Measurements from ENCODE around the gene TOMM40.
"Not testable (repeated sequence)": the region's sequence is repeated elsewhere in the genome, so short reads cannot be mapped to it uniquely, and the experiment has no call there.

Gene TOMM40

DNA sequence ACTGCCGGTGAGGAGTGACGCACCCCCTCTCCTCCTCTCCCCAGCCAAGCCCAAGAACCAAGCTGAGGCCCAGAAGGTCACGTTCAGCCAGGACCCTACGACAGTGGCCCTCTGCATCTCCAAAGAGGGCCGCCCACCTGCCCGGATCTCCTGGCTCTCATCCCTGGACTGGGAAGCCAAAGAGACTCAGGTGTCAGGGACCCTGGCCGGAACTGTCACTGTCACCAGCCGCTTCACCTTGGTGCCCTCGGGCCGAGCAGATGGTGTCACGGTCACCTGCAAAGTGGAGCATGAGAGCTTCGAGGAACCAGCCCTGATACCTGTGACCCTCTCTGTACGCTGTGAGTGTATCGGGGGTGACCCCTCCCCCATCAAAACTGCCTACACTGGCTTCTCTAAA is 19.2 kb upstream of the TOMM40 start:
- DNase-seq (ENCODE audit: low read depth) = no peak

- DNase-seq (ENCODE audit: low read depth) = no peak
These were observed 18.4 kb upstream of the TOMM40 start for GRCh38 chr19:44872661-44873060.

DNA sequence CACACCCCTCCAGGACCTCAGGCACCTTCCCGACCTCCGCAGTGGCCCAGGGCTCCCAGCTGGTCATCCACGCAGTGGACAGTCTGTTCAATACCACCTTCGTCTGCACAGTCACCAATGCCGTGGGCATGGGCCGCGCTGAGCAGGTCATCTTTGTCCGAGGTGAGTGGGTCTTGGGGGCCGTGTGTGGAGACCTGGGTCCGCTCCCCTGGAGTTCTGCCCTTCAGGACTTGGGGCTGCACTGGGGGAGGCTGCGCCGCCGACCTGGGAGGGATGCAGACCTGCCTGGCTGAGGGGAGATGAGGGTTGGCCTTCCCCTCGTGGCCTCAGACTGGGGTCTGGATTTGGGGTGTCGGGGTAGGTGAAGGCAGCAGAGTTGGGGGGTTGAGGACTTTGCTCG is 16.7 kb upstream of the TOMM40 start:
- DNase-seq (ENCODE audit: low read depth) = no peak

DNA sequence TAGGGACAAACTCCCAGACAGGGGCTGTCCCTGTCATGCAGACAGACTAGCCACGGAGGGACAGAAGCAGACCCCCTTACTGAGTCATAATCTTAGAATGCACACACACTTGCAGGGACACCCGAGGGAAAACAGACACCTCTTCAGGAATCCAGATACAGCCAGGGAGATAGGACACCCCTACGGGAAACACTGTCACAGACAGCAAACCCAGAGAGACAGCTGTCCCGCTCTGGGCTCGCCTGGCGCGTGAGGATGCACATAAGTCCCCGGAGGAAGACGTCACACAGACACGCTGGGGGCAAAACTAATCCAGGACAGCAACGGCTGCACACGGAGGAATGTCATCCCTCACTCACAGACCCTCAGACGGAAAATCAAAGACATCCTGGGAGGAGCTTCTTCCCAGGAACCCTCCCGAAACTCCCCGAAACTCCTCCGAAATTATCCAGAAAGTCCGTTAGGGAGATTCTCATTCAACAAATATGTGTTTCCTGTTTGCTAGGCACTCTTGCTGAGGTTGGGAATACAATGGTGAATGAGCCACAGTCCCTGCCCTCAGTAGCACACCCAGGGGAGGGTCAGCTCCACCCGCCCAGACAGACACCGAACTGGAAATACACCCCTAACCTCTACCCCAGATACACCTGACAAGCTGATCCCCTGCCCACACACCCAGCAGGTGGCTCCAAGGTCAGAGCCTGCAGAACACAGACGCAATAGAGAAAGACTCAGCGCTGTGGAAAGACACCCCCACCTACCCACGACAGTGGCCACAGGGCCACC is 15.2 kb upstream of the TOMM40 start:
- no peak for DNase-seq (ENCODE audit: low read depth)

- DNase-seq (ENCODE audit: low read depth) = peak; percentile 33
These were observed 14.0 kb upstream of the TOMM40 start for GRCh38 chr19:44876930-44877535.

DNA sequence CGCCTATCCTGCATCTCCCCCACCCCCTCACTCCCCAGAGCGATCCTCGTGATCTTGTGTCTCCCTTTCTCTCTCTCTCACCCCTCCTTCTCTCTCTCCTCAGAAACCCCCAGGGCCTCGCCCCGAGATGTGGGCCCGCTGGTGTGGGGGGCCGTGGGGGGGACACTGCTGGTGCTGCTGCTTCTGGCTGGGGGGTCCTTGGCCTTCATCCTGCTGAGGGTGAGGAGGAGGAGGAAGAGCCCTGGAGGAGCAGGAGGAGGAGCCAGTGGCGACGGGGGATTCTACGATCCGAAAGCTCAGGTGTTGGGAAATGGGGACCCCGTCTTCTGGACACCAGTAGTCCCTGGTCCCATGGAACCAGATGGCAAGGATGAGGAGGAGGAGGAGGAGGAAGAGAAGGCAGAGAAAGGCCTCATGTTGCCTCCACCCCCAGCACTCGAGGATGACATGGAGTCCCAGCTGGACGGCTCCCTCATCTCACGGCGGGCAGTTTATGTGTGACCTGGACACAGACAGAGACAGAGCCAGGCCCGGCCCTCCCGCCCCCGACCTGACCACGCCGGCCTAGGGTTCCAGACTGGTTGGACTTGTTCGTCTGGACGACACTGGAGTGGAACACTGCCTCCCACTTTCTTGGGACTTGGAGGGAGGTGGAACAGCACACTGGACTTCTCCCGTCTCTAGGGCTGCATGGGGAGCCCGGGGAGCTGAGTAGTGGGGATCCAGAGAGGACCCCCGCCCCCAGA is 12.8 kb upstream of the TOMM40 start:
- no peak for DNase-seq (ENCODE audit: low read depth)

- DNase-seq (ENCODE audit: low read depth) = no peak
These were observed 11.6 kb upstream of the TOMM40 start for GRCh38 chr19:44879309-44880065.

GRCh38 chr19:44882063-44882462 is 9.0 kb upstream of the TOMM40 start:
- no peak for DNase-seq (ENCODE audit: low read depth)

- DNase-seq (ENCODE audit: low read depth) = not testable (repeated sequence)
These were observed 8.2 kb upstream of the TOMM40 start for GRCh38 chr19:44882619-44883397.

- DNase-seq (ENCODE audit: low read depth) = no peak
These were observed 7.1 kb upstream of the TOMM40 start for GRCh38 chr19:44883922-44884321.

DNA sequence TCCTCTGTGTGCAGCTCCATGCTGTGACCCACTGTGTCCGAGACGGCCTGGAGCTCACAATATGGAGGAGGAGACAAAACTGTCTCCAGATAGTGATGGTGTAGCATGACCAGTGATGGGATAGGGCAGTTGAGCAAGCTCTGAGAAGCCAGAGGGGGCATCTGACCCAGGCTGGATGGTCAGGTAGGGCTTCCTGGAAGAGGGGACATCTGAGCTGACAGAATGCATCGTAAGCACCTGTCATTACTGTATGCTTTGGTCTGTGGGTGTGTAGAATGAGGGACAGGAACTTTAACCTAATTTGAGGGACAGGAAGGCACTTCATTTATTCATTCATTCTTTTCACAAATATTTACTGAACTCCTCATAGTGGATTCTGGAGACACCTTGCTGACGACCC is 6.5 kb upstream of the TOMM40 start:
- DNase-seq (ENCODE audit: low read depth) = no peak

DNA sequence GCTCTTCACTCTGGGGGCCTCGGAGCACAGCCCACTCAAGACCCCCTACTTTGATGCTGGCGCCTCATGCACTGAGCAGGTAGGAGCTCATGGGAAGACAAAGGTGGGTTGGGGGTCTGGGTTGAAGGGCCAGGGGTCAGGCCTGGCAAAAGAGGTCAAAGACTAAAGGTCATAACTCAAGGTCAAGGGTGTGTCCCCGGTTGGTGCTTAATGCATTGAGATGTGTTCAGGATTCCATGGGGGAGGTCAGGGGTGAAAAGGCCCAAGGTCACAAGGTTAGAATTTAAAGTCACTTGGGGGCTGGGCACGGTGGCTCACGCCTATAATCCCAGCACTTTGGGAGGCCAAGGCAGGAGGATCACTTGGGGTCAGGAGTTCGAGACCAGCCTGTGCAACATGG is 4.9 kb upstream of the TOMM40 start:
- DNase-seq (ENCODE audit: low read depth) = no peak

DNA sequence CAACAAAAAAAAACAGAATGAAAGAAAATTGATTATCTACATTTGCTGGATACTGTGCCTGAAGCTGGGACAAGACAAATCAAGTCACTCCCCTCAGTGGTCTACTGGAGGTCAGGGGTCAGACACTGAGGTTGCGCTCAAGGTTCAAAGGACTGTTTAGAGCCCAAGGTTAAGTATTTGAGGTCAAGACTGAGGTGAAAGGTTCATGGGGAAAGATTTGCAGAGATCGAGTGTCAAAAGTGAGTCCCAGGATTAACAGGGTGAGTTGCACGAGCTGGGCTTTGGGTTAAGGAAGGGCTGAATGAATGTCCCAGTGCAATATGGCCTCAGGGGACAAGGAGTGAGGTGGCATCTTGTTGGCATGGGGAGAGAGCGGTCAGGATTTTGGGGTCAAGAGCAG is 3.4 kb upstream of the TOMM40 start:
- DNase-seq (ENCODE audit: low read depth) = no peak

- not testable (repeated sequence) for DNase-seq (ENCODE audit: low read depth)
These were observed 2.7 kb upstream of the TOMM40 start for GRCh38 chr19:44888335-44888734.

DNA sequence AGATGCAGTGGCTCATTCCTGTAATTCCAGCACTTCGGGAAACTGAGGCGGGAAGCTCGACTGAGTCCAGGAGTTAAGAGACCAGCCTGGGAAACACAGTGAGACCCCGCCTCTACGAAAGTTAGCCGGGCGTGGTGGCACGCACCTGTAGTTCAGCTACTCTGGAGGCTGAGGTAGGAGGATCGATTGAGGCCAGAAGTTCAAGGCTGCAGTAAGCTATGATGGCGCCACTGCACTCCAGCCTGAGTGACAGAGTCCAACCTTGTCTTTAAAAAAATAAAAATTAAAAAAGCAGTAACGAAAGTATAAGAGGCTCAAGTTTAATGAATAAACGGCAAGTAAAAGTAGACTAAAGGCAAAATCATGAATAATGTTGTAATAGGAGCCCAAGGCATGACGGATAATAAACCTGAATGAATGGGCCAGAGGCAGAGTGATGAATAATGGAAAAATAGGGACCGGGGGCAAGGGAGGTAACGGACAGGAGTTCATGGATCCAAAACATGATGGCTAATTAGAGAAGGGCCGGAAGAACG is 1.2 kb upstream of the TOMM40 start:
- DNase-seq (ENCODE audit: low read depth) = no peak

- DNase-seq (ENCODE audit: low read depth) = peak; percentile 100
These were observed 563 bp upstream of the TOMM40 start for GRCh38 chr19:44890366-44891015.

DNA sequence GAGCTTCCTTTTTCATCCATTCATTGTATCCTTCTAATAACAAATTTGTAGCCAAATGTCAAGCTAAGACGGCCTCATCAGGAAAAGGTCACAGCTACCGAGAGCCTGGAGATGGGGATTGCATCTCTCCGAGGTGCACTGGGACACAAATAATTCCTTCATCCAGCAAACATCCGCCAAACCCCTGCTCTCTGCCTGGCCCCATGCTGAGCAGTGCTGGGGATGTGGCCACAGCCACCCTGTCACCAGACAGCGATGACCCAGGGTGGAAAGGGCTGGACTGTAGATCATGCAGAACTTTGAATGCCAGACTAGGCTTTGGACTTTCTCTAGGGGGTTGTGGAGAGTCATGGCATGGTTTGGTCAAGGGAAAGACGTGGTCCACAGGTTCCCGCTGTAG is 1.9 kb downstream of the TOMM40 start:
- no peak for DNase-seq (ENCODE audit: low read depth)

DNA sequence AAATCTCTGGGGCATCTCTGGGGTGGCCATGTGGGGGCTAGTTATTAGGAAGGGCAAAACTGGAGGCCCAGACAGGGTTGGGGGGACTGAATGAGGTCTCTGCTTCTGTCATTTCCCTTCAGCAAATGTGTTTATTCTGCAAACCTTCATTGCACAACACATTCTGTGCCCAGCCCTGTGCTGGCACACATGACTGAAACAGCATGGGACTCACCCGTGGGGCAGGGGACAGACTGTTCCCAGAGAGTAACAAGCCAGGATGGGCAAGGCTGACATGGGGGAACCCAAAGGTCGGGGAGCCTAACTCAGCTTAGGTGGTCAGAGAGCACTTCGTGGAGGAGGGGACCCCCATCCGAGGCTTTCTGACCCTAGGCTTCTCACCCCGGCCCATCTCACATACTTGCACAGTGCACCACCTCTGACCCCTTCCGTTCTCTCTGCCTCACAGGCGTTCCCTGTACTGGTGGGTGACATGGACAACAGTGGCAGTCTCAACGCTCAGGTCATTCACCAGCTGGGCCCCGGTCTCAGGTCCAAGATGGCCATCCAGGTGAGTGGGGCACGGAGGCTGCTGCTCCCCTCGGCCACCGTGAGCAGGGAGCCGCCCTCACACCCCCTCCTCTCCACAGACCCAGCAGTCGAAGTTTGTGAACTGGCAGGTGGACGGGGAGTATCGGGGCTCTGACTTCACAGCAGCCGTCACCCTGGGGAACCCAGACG is 2.4 kb downstream of the TOMM40 start:
- no peak for DNase-seq (ENCODE audit: low read depth)

DNA sequence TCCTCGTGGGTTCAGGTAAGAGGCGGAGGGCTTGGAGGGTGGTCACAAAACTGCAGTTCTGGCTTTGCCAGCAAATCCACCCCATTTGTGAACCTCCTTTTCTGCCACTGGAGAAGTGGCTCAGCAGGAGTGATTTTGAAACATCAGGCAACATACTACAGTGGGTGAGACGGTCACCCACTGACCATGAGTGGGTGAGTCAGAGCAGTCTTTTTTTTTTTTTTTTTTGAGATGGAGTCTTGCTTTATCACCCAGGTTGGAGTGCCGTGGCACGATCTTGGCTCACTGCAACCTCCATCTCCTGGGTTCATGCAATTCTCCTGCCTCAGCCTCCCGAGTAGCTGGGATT is 3.0 kb downstream of the TOMM40 start:
- DNase-seq (ENCODE audit: low read depth) = no peak

GRCh38 chr19:44894946-44895345 is 3.9 kb downstream of the TOMM40 start:
- DNase-seq (ENCODE audit: low read depth) = no peak
